Endothelial cell of hepatic sinusoid (primary cell): ENCODE measurements around the gene SPPL2B.

Source experiments
- in situ Hi-C: cut with HindIII; loops from 2 replicates; pipeline ENCODE4 v1.10.0; 2017; ENCODE audit warnings: low sequenced_read_pairs

SPPL2B gene

DNA sequence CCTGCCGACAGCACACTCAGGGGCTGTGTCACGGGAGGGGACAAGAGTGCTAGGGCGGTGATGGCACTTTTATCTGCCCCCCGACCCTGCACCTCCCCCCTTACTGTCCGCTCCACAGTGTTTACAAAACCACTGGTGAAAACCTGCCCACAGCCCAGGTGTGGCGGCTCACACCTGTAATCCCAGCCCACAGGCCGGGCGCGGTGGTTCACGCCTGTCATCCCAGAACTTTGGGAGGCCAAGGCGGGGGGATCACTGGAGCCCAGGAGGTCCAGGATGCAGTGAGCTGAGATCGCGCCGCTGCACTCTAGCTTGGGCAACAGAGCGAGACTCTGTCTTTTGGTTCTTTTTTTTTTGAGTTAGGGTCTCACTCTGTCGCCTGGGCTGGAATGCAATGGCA is 32.3 kb upstream of the SPPL2B start:
- in situ Hi-C loops, result no loop called here

DNA sequence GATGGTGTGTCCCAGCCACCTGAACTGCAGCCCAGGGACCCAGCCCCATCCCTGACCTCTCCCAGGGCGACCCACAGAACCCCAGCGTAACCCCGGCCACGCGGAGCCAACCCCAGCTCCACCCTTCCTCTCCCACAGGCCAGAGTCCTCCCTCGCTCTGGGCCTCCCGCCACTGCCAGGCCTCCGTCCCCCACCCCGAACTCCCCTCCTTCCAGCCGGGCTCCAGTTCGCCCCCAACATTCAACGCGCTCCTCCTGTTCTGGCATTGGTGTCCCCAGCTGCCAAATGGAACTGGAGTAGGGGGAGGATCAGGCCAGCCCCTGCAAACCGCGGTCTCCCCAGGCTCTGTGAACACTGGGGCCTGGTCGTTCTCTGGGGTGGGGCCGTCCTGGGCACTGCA is 28.0 kb upstream of the SPPL2B start:
- in situ Hi-C loops, result no loop called here

DNA sequence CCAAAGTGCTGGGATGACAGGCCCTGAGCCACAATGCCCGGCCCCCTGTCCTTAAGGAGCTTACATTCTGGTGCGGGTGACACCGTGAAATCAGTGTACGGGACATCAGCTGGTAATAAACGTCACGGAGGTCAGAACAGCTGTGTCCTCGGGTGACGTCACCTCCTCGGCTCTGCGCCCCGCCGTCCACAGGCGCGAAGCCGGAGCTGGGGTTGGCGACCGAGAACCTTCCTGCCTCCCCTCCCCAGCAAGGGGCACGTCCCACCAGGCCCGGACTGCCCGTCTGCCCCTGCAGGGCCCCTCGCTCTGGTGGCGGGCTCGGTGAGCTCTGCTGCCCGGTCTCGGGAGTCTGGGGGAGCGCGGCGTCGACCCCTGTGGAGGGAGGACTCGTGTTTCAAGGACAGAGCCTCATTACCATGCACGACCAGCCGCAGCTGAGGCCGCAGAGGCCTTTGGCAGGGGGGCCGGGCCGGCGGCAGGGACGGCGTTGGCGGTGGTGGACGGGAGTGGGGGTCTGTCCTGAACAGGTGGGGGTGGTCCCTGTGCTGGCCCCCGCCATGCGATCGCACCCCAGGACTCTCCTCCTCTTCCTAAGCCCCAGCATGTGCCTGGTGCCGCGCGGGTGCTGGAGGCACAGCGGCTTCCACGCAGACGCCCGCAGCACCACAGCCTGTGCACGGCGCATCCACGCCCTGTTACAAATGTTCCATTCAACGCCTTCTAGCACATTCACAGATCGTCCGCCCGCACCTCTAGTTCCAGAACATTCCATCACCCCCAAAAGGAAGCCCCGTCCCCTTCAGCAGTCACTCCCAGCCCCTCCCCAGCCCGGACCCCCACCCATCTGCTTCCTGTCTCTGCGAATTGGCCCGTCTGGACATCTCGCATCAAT is 25.9 kb upstream of the SPPL2B start:
- in situ Hi-C loops, result no loop called here

DNA sequence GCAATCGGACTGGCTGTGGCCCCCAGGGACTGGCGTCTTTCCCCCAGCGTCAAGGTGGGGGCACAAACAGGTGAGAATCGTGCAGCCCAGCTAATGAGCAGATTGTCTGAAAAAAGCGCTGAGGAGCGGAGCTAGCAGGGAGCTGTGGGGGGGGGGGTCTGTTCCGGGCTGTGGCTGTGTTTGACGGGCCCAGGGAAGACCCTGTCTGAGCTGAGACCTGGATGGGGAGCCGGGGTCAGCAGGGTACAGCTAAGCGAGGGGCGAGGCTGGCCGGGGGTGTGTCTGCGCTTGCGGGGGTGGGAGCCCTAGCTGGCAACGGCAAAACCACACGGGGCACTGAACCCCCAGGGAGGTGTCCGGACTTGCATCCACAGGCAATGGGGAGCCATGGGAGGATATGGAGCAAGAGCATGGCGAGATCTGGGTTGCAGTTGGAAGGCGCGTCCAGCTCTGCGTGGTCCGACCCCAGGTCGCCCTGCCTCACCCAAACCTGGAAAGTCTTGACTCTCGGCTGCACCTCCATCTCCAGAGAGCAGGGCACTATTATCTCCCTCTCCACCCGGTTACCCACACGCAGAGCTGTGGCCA is 25.2 kb upstream of the SPPL2B start:
- in situ Hi-C loops, result no loop called here

DNA sequence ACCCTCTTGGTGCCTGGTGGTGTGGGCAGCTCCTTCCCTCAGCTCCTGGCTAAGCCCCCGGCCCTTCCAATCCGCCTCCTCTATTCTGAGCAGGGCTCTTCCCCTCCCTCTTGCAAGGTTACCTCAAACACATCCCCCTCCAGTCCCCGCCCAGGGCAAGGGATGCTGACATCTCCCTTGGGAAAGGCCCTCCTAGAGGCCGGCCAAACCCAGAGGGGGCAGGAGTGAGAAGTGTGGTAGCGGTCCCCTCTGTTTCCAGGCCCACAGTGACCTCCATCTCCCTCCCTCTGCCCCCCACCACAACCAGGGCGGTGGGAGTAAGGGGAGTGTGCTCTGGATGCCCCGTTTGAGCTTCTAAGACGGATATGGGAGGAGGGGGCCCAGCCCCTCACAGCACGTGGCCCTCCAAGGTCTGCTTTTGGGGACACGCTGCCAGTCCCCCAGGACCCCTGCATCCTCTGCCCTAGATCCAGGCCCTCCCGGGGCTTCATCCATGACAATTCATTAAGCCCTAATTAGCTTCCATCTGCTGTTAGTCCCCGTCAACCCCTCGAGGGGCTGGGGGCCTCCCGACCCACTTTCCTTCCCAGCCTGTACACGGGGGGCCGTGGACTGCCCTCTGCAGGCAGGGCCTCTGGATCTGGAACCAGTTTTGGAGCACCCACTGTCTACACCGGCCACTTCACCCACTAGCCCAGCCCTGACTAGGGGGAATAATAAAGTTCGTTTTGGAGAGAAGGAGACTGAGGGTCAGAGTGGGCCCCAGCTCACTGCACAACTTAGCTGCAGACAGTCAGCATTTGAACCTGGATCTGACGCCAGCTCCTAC is 22.8 kb upstream of the SPPL2B start:
- in situ Hi-C loops, result no loop called here

DNA sequence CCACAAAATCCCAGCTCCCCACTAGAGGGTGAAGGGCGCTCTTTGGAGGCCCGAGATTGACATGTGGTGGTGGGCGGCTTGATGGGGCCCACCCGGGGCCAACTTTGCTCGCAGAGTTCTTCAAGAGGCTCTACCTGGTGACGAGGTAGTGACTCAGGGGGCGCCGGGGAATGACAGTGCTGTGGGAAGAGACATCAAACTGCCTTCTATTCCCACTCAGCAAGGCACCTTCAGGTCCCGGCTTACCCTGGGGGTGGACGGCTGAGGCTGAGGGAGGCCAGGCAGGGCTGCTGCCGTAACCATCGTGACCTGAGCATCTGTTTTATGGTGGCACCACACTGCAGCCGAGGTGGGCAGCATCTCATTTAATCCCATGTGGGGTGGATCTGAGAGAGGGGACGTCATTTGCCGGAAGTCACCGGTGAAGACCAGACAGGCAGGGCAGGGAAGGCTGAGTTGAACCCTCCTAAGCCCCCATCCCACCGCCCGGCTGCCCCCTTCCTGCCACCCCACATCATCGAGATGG is 22.1 kb upstream of the SPPL2B start:
- in situ Hi-C loops, result no loop called here

DNA sequence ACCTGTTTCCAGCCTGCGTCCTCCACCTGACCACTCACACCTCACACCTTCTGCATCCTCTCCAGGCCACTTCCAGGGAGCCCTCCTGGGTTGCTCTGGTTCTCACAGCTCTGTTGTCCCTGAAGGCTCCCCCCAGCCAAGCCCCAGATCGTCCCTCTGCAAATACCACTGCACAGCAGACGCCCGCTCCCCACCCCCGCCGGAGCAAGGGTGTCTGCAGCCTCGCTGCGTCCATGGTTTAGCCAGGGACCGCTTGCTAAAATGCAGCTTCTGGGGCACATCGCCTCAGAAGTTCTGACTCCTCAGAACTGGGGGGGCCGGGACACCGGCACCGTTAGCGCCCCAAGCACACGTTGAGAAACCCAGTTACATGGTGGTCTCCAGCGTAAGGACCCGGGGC is 21.5 kb upstream of the SPPL2B start:
- in situ Hi-C loops, result no loop called here

DNA sequence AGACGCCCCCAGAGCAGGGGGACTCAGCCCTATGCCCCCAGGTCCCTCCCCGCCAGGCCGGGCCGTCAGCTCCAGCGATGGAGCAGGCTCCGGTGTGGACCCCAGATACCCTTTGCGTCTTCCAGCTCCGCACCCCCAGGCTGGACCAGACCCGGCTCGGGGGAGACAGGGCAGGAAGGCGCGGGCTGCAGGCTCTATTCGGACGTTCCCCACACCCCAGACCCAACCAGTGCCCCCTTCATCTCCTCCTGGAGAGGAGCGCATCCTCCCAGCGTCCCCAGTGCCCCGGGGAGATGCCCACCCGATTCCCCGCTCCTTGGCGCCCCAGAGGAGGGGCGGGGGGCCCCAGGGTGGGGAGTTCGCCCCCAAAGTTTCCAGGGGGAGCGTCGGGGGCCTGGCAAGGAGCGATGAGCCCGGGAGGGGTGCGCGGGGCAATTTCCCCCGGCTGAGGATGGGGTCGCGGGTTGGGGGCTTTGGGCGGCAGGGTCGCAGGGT is 20.9 kb upstream of the SPPL2B start:
- in situ Hi-C loops, result no loop called here

DNA sequence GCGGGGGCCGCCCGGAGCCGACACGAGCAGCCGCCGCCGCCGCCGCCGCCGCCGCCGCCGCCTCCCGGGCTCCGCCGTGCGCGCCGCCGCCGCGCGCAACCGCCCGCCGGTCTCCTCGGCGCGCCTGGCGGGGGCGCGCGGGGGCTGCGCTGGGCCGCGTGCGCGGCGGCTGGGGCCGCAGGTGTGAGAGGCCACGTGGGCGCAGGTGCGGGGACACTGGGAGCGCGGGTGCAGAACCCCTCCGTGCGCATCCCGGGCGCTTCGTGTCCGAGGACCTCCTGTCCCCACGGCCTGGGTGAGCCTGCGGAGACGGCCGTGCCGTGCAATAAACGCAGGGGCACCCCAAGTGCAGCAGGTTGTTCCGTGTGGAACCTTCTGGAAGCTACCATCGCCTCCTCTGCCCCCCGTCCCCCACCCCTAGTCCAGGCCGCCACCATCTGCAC is 20.3 kb upstream of the SPPL2B start, which contains the start of gene LINGO3:
LINGO3 (minus strand) TSS at position 41 of the 443 bp plus-strand sequence. CDS start 16,378 bp downstream, outside the sequence.
- in situ Hi-C loops, result no loop called here

DNA sequence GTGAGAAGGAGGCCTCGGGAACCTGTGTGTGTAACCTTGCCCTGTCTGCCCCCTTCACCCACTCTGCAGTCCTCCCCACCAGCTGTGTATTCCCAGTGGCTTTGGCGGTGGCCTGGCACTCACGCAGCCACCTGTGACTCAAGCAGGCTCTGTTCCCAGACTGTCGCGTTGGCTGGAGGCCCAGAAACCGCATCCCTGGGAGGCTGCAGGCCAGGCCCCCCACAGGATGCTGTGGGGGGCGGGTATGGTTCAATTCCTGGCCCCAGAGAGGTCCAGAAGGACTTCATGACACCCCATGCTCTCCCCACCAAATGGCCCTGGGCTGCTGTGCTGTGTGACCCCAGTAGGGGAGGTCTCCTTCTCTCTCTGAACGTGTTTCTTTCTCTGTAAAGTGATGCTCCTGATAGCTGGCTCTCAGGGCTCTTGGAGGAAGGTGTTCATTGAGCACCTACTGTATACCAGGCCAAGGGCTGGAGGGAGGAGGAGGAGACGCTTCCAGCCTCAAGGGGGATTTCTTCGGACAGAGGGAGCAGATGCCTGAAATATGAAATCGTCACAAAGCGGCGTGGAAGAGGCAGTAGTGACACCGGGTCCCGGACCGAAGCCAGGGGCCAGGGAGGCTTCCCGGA is 18.6 kb upstream of the SPPL2B start:
- in situ Hi-C loops, result loop anchor here (10.0 kb wide), 1 partner anchor 315 kb away; no protein-coding TSS in a partner anchor

DNA sequence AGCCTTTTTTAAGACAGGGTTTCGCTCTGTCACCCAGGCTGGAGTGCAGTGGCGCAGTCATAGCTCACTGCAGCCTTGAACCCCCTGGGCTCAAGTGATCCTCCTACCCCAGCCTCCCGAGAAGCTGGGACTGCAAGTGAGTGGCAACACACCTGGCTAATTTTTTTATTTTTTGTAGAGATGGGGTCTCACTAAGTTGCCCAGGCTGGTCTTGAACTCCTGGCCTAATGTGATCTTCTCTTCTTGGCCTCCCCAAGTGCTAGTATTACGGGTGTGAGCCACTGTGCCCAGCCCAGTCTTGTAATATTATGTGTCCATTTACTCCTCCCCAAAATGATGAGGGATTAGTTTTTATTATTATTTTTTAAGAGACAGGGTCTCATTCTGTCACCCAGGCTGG is 17.4 kb upstream of the SPPL2B start:
- in situ Hi-C loops, result loop anchor here (10.0 kb wide), 1 partner anchor 316 kb away; no protein-coding TSS in a partner anchor

DNA sequence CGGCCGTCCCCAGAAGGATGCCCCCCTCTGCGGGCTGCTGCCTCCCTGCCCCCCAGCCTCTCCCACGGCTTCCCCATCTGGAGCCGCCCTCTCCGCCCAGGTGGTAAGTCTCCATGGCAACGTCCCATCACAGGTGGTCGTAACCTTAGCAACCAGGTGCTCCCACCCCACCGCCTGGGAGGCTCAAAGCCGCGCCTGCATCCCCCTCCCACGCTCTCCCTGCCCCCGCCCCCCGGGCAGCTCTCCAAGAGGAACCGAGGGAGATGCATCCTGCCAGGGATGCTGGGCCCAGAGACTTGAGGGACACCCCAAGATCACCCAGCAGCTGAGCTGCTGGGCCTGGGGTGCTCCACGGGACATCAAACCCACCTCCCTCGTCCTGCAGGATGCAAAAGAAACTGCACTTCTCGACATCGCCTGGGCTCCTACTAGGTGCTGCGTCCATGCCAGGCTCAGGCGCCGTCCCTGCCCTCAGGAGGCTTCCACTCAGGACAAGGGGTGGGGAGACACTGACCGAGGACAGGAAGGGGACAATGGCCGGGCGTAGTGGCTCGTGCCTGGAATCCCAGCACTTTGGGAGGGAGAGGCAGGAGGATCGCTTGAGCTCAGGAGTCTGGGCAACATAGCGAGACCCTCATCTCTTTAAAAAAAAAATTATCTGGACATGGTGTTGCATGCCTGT is 15.5 kb upstream of the SPPL2B start:
- in situ Hi-C loops, result loop anchor here (10.0 kb wide), 1 partner anchor 318 kb away; no protein-coding TSS in a partner anchor

DNA sequence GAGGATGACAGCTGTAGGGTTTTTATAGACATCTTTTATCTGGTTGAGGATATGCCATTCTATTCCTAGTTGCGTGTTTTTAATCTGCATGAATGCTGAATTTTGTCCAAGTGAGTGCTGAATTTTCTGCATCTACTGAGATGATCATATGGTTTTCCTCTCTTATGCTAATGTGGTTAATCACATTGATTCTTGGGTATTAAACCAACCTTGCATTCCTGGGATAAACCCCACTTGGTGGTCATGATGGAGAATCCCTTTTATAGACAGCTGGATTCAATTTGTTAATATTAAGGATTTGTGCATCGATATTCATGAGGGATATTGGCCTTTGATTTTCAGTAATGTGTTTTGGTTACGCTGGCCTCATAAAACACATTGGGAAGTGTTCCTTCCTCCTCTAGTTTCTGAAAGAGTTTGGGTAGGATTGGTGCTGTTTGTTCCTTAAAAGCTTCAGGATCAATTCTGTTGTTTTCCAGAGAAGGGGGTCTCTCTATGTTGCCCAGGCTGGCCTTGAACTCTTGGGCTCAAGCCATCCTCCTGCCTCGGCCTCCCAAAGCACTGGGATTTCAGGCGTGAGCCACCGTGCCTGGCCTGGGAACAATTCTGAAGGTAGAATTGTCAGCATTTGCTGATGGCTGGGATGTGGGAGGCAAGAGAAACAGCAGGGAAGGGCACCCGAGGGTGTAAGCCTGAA is 13.2 kb upstream of the SPPL2B start:
- in situ Hi-C loops, result loop anchor here (10.0 kb wide), 1 partner anchor 320 kb away; no protein-coding TSS in a partner anchor

DNA sequence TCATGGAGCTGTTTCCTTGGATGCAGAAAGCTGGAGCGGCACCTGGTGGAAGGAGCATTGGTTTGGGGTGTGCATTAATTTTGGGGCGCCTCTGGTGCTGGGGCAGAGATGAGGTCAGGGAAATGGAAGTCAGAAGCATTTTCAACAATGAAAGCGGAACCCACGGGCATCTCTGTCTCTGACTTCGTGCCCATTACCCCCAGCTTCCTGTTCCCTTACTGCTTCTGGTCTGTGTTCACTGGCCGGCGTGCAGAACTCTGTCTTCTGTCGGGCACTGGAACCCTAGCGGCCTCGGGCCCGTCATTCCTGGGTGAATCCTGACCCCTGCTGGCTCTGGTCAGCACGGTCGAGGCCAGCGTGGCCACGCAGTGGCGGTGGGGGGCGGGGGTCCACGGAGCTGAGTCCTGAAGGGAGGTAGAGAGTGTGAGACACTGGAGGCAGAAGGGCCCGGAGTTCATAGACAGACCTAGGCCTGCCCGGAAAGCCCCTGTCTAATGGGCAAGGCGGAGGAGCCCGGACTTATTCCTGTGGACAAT is 12.6 kb upstream of the SPPL2B start:
- in situ Hi-C loops, result loop anchor here (10.0 kb wide), 1 partner anchor 321 kb away; no protein-coding TSS in a partner anchor

DNA sequence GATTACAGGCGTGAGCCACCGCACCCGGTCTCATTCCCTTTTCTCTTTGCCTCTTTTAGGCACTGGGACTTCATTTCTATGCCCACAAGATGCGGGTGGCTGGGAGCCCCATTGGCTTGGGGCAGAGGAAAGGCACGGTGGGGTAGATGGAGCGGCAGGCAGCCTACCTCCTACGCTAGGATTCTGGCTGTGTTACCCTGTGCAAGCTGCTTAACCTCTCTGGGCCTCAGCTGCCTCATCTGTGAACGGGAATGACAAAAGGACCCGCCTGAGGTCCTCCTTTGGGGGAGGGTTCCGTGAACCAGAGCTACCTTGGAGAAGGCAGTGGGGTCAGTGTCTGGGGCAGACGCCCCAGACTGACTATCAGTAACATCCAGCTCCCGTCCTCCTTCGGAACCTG is 11.2 kb upstream of the SPPL2B start:
- in situ Hi-C loops, result loop anchor here (10.0 kb wide), 1 partner anchor 322 kb away; no protein-coding TSS in a partner anchor

DNA sequence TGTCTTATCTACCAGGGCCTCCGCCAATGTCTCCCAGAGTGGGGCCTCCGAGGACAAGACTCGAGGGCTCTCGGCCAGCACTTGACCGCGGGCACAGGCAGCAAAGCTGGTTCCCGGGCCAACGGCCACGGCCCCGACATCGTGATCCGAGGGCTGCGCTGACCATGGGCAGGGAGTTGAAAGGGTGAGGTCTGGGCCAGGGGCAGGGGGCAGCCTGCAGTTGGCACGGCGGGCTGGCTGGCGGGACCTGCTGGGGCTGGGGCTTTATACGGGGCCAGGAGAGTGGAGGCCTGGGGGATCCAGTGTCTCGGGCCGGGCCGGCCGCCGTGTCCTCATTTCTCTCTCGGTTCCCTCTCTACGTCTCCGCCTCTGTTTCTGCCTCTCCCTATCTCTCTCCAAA is 10.7 kb upstream of the SPPL2B start:
- in situ Hi-C loops, result loop anchor here (10.0 kb wide), 1 partner anchor 323 kb away; no protein-coding TSS in a partner anchor

DNA sequence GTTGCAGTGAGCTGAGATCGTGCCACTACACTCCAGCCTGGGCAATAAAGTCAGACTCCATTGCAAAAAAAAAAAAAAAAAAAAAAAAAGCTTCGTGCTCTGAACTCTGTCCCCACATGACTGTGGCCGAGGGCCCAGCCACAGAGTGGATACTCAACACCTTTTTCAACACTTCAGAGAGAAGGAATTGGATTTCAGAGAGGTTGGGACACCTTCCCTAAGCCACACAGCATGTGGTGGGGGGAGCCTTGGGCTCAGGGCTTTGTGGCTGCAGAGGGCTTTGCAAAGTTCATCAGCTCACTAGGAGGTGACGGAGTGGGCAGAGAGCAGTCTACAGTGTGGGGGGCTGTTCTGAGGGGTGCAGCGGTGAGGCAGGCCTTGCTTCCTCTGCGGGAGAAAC is 9.6 kb upstream of the SPPL2B start:
- in situ Hi-C loops, result loop anchor here (10.0 kb wide), 1 partner anchor 324 kb away; no protein-coding TSS in a partner anchor

DNA sequence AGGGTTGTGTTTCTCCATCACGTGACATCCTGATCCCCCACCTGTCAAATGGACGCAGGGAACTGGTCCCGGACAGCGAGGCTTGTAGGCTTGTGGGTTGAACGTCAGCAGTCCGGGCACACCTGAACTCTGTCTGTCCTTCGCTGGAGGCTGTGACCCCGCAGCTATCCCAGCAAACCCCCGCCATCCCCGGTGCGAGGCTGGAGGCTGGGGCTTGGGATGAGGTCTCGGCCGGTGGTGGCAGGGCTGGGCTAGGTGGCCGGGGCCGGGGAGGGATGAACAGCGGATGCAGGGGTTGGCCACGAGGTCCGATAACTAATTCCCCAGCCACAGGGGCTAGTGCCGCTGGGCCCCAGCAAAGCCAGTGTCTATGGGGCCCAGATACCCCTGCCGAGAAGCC is 8.9 kb upstream of the SPPL2B start:
- in situ Hi-C loops, result loop anchor here (10.0 kb wide), 1 partner anchor 325 kb away; no protein-coding TSS in a partner anchor
